Osteocyte (in vitro differentiated cells): ENCODE data around the gene CORO2A. TPM values are rescaled to one million over a fixed set of nuclear protein-coding genes. Genes with fewer than 3 reads are reported as not detected.

ENCODE experiments used
- DNase-seq: peaks from one replicate; pipeline ENCODE4 v3.0.0; 2021; ENCODE audit warnings: mixed read lengths; ENCODE audit not compliant: unreplicated experiment; ENCODE audit errors: extremely low spot score
- H3K27ac Mint-ChIP-seq: one replicate; pipeline ENCODE4 v1.8.0; 2021; ENCODE audit warnings: mild to moderate bottlenecking, mixed read lengths; ENCODE audit not compliant: unreplicated experiment
- H3K27me3 Mint-ChIP-seq: one replicate; pipeline ENCODE4 v1.8.0; 2021; ENCODE audit warnings: mixed read lengths; ENCODE audit not compliant: unreplicated experiment
- H3K36me3 Mint-ChIP-seq: one replicate; pipeline ENCODE4 v1.8.0; 2021; ENCODE audit warnings: mixed read lengths; ENCODE audit not compliant: unreplicated experiment
- H3K4me1 Mint-ChIP-seq: one replicate; pipeline ENCODE4 v1.8.0; 2021; ENCODE audit warnings: mixed read lengths; ENCODE audit not compliant: unreplicated experiment
- H3K4me3 Mint-ChIP-seq: one replicate; pipeline ENCODE4 v1.8.0; 2021; ENCODE audit warnings: mild to moderate bottlenecking, moderate library complexity, mixed read lengths; ENCODE audit not compliant: unreplicated experiment
- H3K9me3 Mint-ChIP-seq: one replicate; pipeline ENCODE4 v1.8.0; 2021; ENCODE audit warnings: mixed read lengths; ENCODE audit not compliant: unreplicated experiment
- total RNA-seq: library from RNA; stranded (reverse); gene quantifications from 2 replicates; pipeline ENCODE4 v1.2.1, GENCODE V29; 2021
- TF ChIP-seq, protein P1 (sequence below): fragments of 200-600 bp; sonication (generic); IDR thresholded peaks from 2 replicates; pipeline ENCODE4 v1.5.0; 2021; ENCODE audit warnings: antibody characterized with exemption, mild to moderate bottlenecking, moderate library complexity

CORO2A gene
- total RNA-seq, 1 donor from 2014 or later, result 1.8 TPM

DNA sequence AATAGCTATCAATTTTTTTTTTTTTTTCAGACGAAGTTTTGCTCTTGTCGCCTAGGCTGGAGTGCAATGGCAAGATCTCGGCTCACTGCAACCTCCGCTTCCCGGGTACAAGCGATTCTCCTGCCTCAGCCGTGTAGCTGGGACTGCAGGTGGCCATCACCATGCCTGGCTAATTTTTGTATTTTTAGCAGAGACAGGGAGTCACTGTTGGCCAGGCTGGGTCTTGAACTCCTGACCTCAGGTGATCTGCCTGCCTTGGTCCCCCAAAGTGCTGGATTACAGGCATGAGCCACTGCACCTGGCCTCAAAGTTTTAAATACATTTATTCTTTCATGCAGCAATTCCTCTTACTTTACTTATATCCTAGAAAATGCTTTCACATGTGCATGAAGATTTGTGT is 91.0 kb downstream of the CORO2A start:
- Mint-ChIP-seq H3K4me1 (no peaks in the 10 kb centered on the region), H3K36me3 (no peaks in the 10 kb centered on the region), H3K9me3 (no peaks in the 10 kb centered on the region), H3K4me3 (no peak overlapping the region), H3K27me3 (no peaks in the 10 kb centered on the region), H3K27ac (no peak overlapping the region)
- no peak for DNase-seq
- TF ChIP-seq, protein P1, sequence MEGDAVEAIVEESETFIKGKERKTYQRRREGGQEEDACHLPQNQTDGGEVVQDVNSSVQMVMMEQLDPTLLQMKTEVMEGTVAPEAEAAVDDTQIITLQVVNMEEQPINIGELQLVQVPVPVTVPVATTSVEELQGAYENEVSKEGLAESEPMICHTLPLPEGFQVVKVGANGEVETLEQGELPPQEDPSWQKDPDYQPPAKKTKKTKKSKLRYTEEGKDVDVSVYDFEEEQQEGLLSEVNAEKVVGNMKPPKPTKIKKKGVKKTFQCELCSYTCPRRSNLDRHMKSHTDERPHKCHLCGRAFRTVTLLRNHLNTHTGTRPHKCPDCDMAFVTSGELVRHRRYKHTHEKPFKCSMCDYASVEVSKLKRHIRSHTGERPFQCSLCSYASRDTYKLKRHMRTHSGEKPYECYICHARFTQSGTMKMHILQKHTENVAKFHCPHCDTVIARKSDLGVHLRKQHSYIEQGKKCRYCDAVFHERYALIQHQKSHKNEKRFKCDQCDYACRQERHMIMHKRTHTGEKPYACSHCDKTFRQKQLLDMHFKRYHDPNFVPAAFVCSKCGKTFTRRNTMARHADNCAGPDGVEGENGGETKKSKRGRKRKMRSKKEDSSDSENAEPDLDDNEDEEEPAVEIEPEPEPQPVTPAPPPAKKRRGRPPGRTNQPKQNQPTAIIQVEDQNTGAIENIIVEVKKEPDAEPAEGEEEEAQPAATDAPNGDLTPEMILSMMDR, result no peak

DNA sequence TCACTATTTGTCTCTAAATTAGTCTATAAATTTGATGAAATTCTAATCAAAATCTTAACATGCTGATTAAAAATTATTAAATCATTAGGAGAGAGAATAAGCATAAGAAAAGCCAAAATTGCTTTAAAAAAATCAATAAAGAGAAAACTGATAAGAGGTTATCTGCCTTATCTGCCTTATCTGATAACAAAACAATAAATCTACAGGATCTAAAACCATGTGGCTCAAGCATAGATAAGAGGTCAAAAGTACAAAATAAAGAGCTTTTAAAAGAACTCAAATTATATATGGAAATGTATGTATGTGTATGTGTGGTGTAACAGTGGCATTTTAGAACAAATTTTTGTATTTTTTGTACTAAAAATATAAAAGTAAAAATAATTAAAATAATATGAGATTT is 92.0 kb downstream of the CORO2A start:
- Mint-ChIP-seq H3K27me3 (no peaks in the 10 kb centered on the region), H3K4me1 (no peaks in the 10 kb centered on the region), H3K27ac (no peak overlapping the region), H3K9me3 (no peaks in the 10 kb centered on the region), H3K36me3 (no peaks in the 10 kb centered on the region), H3K4me3 (no peak overlapping the region)
- TF ChIP-seq, protein P1, result no peak
- no peak for DNase-seq

DNA sequence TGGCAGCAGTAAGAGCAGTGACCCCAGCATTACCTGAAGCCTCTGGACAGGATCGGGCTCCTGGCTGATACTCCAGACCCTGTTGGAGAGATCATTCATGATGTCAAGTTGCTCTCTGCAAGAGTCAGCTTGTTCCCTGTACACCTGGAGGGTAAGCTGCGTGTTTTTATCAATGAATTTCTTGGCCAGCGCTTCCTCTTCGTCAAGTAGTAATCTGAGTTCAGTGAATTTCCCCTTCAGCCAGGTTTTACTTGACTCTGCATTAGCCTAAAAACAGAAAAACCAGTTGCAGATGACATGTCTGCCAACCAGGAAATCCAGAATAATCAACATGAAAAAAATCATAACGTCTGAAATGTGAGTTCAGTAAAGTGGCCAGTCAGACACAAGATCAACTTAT is 92.5 kb downstream of the CORO2A start:
- TF ChIP-seq, protein P1, result no peak
- Mint-ChIP-seq H3K27ac (no peak overlapping the region), H3K4me3 (no peak overlapping the region), H3K27me3 (no peaks in the 10 kb centered on the region), H3K36me3 (no peaks in the 10 kb centered on the region), H3K4me1 (no peaks in the 10 kb centered on the region), H3K9me3 (no peaks in the 10 kb centered on the region)
- no peak for DNase-seq

DNA sequence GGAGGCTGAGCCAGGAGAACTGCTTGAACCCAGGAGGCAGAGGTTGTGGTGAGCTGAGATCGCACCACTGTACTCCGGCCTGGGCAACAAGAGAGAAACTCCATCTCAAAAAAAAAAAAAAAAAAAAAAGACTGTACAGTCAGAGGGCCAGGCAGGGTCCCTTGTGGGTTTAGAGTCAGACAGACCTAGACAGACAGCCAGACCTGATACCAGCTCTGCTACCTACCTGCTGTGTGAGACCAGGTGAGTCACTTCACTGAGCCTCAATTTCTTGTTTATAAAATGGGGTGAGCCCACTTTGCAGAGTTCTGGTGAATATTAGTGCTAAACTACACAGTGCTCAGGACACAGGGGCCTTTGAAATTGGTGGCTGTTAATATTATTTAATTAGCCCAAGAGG is 93.1 kb downstream of the CORO2A start:
- Mint-ChIP-seq H3K36me3 (no peaks in the 10 kb centered on the region), H3K27me3 (no peaks in the 10 kb centered on the region), H3K4me1 (no peaks in the 10 kb centered on the region), H3K27ac (no peak overlapping the region), H3K4me3 (no peak overlapping the region), H3K9me3 (no peaks in the 10 kb centered on the region)
- DNase-seq, result no peak
- TF ChIP-seq, protein P1, result no peak

DNA sequence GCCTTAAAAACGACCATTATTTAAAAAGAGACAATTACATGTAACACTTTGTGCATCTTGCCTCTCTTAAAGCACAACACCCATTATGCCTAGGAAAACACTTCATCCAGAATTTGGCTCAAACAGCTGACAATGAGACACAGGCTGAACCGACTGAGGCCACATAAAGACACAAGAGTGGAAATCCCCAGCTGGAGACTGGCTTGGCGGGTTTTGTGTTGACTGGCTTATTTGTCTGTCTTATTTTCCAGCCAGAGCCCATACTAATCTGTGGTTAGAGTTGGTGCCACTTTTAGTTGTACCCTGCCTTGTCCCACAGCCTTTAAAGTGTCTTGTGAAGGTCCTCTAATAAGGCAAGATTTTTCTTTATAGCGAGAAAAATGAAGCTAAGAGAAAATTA is 94.6 kb downstream of the CORO2A start:
- H3K4me1 Mint-ChIP-seq, result no peaks in the 10 kb centered on the region

More for the DNA sequence above, 94.6 kb downstream of the CORO2A start:
- no peak overlapping the region for H3K4me3 Mint-ChIP-seq
- TF ChIP-seq, protein P1, result no peak
- H3K36me3 Mint-ChIP-seq, result no peaks in the 10 kb centered on the region
- DNase-seq, result no peak
- peaks cover under 1% of the 10 kb centered on the region for H3K27me3 Mint-ChIP-seq
- H3K27ac Mint-ChIP-seq, result no peak overlapping the region
- no peaks in the 10 kb centered on the region for H3K9me3 Mint-ChIP-seq
